LNCAP (cell line): Measurements from ENCODE around the gene SERPINB1.

Experiments used
- TF ChIP-seq, protein P1 (sequence below): fragments of 450-650 bp; IDR thresholded peaks from 2 replicates; pipeline ENCODE4 v1.5.1; 2017; ENCODE audit warnings: mild to moderate bottlenecking

The SERPINB1 gene

GRCh38 chr6:2790588-2791449 lies 50.8 kb downstream of the SERPINB1 start:
- TF ChIP-seq, protein P1, sequence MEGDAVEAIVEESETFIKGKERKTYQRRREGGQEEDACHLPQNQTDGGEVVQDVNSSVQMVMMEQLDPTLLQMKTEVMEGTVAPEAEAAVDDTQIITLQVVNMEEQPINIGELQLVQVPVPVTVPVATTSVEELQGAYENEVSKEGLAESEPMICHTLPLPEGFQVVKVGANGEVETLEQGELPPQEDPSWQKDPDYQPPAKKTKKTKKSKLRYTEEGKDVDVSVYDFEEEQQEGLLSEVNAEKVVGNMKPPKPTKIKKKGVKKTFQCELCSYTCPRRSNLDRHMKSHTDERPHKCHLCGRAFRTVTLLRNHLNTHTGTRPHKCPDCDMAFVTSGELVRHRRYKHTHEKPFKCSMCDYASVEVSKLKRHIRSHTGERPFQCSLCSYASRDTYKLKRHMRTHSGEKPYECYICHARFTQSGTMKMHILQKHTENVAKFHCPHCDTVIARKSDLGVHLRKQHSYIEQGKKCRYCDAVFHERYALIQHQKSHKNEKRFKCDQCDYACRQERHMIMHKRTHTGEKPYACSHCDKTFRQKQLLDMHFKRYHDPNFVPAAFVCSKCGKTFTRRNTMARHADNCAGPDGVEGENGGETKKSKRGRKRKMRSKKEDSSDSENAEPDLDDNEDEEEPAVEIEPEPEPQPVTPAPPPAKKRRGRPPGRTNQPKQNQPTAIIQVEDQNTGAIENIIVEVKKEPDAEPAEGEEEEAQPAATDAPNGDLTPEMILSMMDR = peak; percentile 73

DNA sequence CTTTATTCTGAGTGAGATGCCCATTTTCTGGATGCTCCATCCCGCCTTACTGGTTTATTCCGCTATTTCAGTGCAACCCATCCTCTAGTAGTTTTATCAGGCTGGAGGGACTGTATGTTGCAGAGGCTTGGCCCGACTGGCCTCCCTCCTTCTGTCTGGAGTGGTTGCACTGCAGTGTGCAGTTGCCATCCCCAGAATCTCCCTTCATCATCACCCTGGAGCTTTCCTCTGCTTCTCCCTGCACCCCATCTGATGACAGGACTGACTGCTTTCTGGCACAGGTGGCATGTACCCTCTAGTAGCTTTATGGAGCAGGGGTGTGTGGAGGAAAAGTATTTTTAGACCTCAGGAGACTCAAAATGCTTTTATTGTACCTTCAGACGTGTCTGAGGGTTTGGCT lies 55.4 kb downstream of the SERPINB1 start:
- TF ChIP-seq, protein P1 = no peak

DNA sequence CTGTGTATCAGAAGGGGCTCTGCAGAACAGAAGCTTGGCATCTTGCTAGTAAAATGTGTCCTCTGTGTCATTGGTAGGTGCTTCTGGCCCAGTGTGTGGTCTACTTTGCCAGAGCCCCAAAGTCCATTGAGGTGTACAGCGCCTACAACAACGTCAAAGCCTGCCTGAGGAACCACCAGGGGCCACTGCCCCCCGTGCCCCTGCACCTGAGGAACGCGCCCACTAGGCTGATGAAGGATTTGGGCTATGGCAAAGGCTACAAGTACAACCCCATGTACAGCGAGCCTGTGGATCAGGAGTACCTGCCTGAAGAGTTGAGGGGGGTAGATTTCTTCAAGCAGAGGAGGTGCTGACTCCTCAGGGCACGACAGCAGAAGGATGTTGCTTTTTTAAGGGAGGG lies 56.7 kb downstream of the SERPINB1 start:
- TF ChIP-seq, protein P1 = no peak

DNA sequence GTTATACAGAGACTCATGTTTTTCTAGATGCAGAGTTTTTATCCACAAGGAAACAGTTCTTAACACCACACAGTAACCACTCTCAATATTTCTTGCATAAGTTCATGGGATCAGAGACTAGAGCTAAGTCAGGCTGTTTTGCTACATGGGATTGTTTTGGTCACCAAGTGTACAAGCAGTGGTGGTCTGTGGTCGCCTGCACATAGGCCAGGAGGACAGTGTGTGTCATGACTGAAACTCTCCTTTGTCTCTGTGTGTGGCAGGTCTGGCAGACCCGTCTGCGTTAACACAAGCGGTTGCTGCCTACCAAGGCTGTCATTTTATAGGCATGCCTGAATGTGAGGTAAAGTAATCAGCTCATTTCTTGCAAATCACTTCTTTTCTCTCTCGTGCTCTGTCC lies 57.6 kb downstream of the SERPINB1 start:
- TF ChIP-seq, protein P1 = no peak

- TF ChIP-seq, protein P1 = 0 out of 2 replicates have a peak, but pooled peaks have one; percentile 10
Observed at GRCh38 chr6:2783188-2783963, 58.3 kb downstream of the SERPINB1 start.

DNA sequence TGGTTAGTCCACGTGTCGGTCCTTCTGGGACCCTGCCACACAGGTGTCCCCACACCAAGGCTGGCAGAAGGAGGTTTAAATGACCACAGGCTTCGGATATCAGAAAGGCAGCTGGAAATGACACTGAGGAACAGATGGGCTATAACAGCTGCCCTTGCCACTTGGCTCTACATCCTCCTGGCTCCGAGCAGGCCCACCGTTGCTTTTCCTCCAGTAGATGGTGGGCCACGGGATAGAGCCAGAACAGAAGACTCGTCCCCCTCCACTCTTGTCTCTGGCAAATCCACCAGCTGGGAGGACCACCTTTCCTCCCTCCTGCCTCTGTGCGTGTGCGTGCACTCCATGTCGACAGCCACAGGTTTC lies 58.9 kb downstream of the SERPINB1 start:
- TF ChIP-seq, protein P1 = no peak

GRCh38 chr6:2782356-2782708 lies 59.3 kb downstream of the SERPINB1 start:
- TF ChIP-seq, protein P1 = no peak
